Breast epithelium (tissue), 3 donors: Measurements from ENCODE around the gene TADA2A.

Experiments
- POLR2A ChIP-seq: fragments of 450-650 bp; IDR thresholded peaks from one replicate; pipeline ENCODE4 v1.6.1; 2016; ENCODE audit warnings: antibody characterized with exemption, mild to moderate bottlenecking, moderate library complexity
- TF ChIP-seq, protein P1 (sequence below), 3 donors: fragments of 450-650 bp; IDR thresholded peaks; one replicate each; pipeline ENCODE4 v1.5.1; 2016 to 2017; ENCODE audit warnings: antibody characterized with exemption in 3 of 3, mild to moderate bottlenecking in 3 of 3, moderate library complexity in 3 of 3

DNA sequence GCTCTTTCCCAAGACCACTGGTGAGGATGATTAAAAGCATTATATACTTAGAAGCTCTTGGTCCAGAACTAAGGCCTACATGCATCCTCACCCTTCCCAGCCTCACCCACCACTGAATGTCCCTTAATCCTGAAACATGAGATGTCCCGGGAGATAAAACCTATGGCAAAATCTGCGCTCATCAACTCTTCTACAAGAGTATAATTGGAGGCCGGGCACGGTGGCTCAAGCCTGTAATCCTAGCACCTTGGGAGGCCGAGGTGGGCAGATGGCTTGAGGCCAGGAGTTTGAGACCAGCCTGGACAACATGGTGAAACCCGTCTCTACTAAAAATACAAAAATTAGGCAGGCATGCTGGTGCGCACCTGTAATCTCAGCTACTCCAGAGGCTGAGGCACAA, 13.3 kb upstream of the TADA2A start:
- TF ChIP-seq, protein P1, sequence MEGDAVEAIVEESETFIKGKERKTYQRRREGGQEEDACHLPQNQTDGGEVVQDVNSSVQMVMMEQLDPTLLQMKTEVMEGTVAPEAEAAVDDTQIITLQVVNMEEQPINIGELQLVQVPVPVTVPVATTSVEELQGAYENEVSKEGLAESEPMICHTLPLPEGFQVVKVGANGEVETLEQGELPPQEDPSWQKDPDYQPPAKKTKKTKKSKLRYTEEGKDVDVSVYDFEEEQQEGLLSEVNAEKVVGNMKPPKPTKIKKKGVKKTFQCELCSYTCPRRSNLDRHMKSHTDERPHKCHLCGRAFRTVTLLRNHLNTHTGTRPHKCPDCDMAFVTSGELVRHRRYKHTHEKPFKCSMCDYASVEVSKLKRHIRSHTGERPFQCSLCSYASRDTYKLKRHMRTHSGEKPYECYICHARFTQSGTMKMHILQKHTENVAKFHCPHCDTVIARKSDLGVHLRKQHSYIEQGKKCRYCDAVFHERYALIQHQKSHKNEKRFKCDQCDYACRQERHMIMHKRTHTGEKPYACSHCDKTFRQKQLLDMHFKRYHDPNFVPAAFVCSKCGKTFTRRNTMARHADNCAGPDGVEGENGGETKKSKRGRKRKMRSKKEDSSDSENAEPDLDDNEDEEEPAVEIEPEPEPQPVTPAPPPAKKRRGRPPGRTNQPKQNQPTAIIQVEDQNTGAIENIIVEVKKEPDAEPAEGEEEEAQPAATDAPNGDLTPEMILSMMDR (IDR thresholded peaks at IDR 0.05), result no peak
- no peak for TF ChIP-seq POLR2A
